OCI-LY1 (cell line): Measurements from ENCODE around the gene RBM43.

Experiments used
- H2AFZ ChIP-seq: fragments of 200-600 bp; sonication (generic), shearing (Covaris generic); 2 replicates; pipeline ENCODE4 v1.6.0; 2014; ENCODE audit warnings: antibody characterized with exemption, mild to moderate bottlenecking, low read length
- H3F3A ChIP-seq: fragments of 200-600 bp; sonication (generic), shearing (Covaris generic); 2 replicates; pipeline ENCODE4 v1.6.0; 2014; ENCODE audit warnings: mild to moderate bottlenecking, antibody characterized with exemption, low read length, moderate library complexity; ENCODE audit not compliant: insufficient read depth
- H3K27ac ChIP-seq: fragments of 200-600 bp; sonication (generic); 2 replicates; pipeline ENCODE4 v1.5.1; 2014; ENCODE audit warnings: low read length, mixed run types, mild to moderate bottlenecking, low read depth; ENCODE audit not compliant: poor library complexity, severe bottlenecking
- H3K27me3 ChIP-seq: fragments of 200-600 bp; sonication (generic); 2 replicates; pipeline ENCODE4 v1.6.0; 2014; ENCODE audit warnings: antibody characterized with exemption, mild to moderate bottlenecking, low read length, moderate library complexity; ENCODE audit not compliant: insufficient read depth
- H3K36me3 ChIP-seq: fragments of 200-600 bp; sonication (generic); 2 replicates; pipeline ENCODE4 v1.6.1; 2014; ENCODE audit warnings: mild to moderate bottlenecking, antibody characterized with exemption, low read length, moderate library complexity, mixed read lengths; ENCODE audit not compliant: insufficient read depth
- H3K4me1 ChIP-seq: fragments of 200-600 bp; sonication (generic); 2 replicates; pipeline ENCODE4 v1.5.1; 2014; ENCODE audit warnings: mild to moderate bottlenecking, low read length, moderate library complexity; ENCODE audit not compliant: insufficient read depth, severe bottlenecking
- H3K4me2 ChIP-seq: fragments of 200-600 bp; sonication (generic), shearing (Covaris generic); 2 replicates; pipeline ENCODE4 v1.6.1; 2014; ENCODE audit warnings: low read length
- H3K4me3 ChIP-seq: fragments of 200-600 bp; sonication (generic); 2 replicates; pipeline ENCODE4 v1.5.1; 2014; ENCODE audit warnings: low read length, low read depth, mild to moderate bottlenecking, mixed read lengths; ENCODE audit not compliant: poor library complexity, severe bottlenecking
- H3K79me2 ChIP-seq: fragments of 200-600 bp; shearing (Covaris generic); 2 replicates; pipeline ENCODE4 v1.6.1; 2016; ENCODE audit warnings: mixed run types, low read length, mixed read lengths; ENCODE audit not compliant: insufficient read depth
- H3K9ac ChIP-seq: fragments of 200-600 bp; sonication (generic), shearing (Covaris generic); 2 replicates; pipeline ENCODE4 v1.6.1; 2014; ENCODE audit warnings: mild to moderate bottlenecking, low read length, mixed read lengths
- H3K9me2 ChIP-seq: fragments of 200-600 bp; sonication (generic), shearing (Covaris generic); 2 replicates; pipeline ENCODE4 v1.6.1; 2014; ENCODE audit warnings: low read depth, mild to moderate bottlenecking, low read length, mixed read lengths
- H3K9me3 ChIP-seq: fragments of 200-600 bp; shearing (Covaris generic); 2 replicates; pipeline ENCODE4 v1.6.1; 2014; ENCODE audit warnings: low read length, mixed read lengths
- H4K20me1 ChIP-seq: fragments of 200-600 bp; sonication (generic), shearing (Covaris generic); 2 replicates; pipeline ENCODE4 v1.6.0; 2016; ENCODE audit warnings: mild to moderate bottlenecking, low read length; ENCODE audit not compliant: insufficient read depth
- CTCF ChIP-seq: fragments of 200-600 bp; sonication (generic), shearing (Covaris generic); IDR thresholded peaks from 2 replicates; pipeline ENCODE4 v1.5.1; 2017; ENCODE audit warnings: mild to moderate bottlenecking, antibody characterized with exemption, low read length, moderate library complexity, mixed read lengths
- EZH2 ChIP-seq: fragments of 200-600 bp; sonication (generic), shearing (Covaris generic); IDR thresholded peaks from 2 replicates; pipeline ENCODE4 v1.8.0; 2017; ENCODE audit warnings: borderline replicate concordance, mixed run types, mild to moderate bottlenecking, antibody characterized with exemption, low read length, moderate library complexity, mixed read lengths

RBM43 gene

GRCh38 chr2:151278487-151278886 is 16.8 kb upstream of the RBM43 start:
- Histone ChIP-seq H3K27me3 (no peaks in the 10 kb centered on the region), H3K9me3 (no peaks in the 10 kb centered on the region), H3K79me2 (no peaks in the 10 kb centered on the region), H3K4me3 (no peak overlapping the region), H2AFZ (no peak overlapping the region), H3K4me1 (no peaks in the 10 kb centered on the region), H3K9ac (no peak overlapping the region), H3K9me2 (no peaks in the 10 kb centered on the region), H4K20me1 (no peaks in the 10 kb centered on the region), H3K4me2 (no peak overlapping the region), H3K36me3 (peaks cover 6% of the 10 kb centered on the region; the same call in 1 of the 2 replicates), H3F3A (no peaks in the 10 kb centered on the region), H3K27ac (no peak overlapping the region)
- no peak for TF ChIP-seq CTCF
- TF ChIP-seq EZH2 = no peak

GRCh38 chr2:151277067-151277466 is 15.4 kb upstream of the RBM43 start:
- Histone ChIP-seq H4K20me1 (no peaks in the 10 kb centered on the region), H3K4me1 (no peaks in the 10 kb centered on the region), H2AFZ (no peak overlapping the region), H3F3A (no peaks in the 10 kb centered on the region), H3K4me3 (no peak overlapping the region), H3K79me2 (no peaks in the 10 kb centered on the region), H3K9ac (no peak overlapping the region), H3K9me3 (no peaks in the 10 kb centered on the region), H3K4me2 (no peak overlapping the region), H3K36me3 (peaks cover 2% of the 10 kb centered on the region), H3K9me2 (no peaks in the 10 kb centered on the region), H3K27me3 (no peaks in the 10 kb centered on the region), H3K27ac (no peak overlapping the region)
- no peak for TF ChIP-seq EZH2
- TF ChIP-seq CTCF = no peak

- H3K4me1 ChIP-seq = no peaks in the 10 kb centered on the region
- no peaks in the 10 kb centered on the region for H3K79me2 ChIP-seq
- H3K9ac ChIP-seq = no peak overlapping the region
- TF ChIP-seq EZH2 = no peak
- TF ChIP-seq CTCF = no peak
- H3K27me3 ChIP-seq = no peaks in the 10 kb centered on the region
- peaks cover under 1% of the 10 kb centered on the region for H3K36me3 ChIP-seq
- no peak overlapping the region for H3K4me3 ChIP-seq
- no peak overlapping the region for H3K4me2 ChIP-seq
- no peak overlapping the region for H2AFZ ChIP-seq
- H3K9me2 ChIP-seq = no peaks in the 10 kb centered on the region
- no peak overlapping the region for H3K27ac ChIP-seq
- no peaks in the 10 kb centered on the region for H3K9me3 ChIP-seq
- no peaks in the 10 kb centered on the region for H4K20me1 ChIP-seq
- H3F3A ChIP-seq = no peaks in the 10 kb centered on the region
Measured at GRCh38 chr2:151275291-151275690, 13.6 kb upstream of the RBM43 start.
